ENCODE results near the gene THRB. TPM values are rescaled to one million over a fixed set of nuclear protein-coding genes. Genes with fewer than 3 reads are reported as not detected.

Gene THRB
- total RNA-seq, 6 donors from 2014 or later: 5.5 to 15.2 (median 12.0) TPM

DNA sequence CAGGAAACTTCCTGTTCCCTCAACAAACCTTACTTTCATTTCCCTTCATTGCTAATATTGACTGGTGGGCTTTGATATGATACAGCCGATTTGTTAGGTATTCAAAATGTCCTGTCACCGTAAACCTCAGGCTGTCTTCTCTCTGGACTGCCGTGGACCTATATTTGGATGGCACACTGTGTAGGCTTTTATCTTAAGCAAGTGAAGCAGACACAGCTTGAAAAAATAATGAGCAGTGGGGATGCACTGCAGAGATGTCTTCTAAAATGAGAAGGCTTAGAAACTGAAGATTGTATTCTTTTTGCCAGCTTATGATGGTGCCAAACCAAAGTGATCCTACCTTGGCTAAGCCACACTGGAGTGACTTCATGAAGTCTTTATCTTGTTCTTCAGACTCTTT lies 283.3 kb downstream of the THRB start:
- H3K9me3 ChIP-seq: no peaks in the 10 kb centered on the region
- DNase-seq (no peak), ATAC-seq (ENCODE audit: low FRiP score in 2 of 2) (no peak)
- no peak for TF ChIP-seq POLR2AphosphoS5 (IDR thresholded peaks at IDR 0.05)
- TF ChIP-seq, protein P1, sequence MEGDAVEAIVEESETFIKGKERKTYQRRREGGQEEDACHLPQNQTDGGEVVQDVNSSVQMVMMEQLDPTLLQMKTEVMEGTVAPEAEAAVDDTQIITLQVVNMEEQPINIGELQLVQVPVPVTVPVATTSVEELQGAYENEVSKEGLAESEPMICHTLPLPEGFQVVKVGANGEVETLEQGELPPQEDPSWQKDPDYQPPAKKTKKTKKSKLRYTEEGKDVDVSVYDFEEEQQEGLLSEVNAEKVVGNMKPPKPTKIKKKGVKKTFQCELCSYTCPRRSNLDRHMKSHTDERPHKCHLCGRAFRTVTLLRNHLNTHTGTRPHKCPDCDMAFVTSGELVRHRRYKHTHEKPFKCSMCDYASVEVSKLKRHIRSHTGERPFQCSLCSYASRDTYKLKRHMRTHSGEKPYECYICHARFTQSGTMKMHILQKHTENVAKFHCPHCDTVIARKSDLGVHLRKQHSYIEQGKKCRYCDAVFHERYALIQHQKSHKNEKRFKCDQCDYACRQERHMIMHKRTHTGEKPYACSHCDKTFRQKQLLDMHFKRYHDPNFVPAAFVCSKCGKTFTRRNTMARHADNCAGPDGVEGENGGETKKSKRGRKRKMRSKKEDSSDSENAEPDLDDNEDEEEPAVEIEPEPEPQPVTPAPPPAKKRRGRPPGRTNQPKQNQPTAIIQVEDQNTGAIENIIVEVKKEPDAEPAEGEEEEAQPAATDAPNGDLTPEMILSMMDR (IDR thresholded peaks at IDR 0.05): no peak
- WGBS, 2 donors: 84 to 86% methylated on average over 3 of the region's 3 CpGs
- H3K27ac ChIP-seq: no peak overlapping the region
- no peaks in the 10 kb centered on the region for H3K36me3 ChIP-seq
- no peak overlapping the region for H3K4me3 ChIP-seq
- H3K27me3 ChIP-seq: no peaks in the 10 kb centered on the region
- H3K4me1 ChIP-seq: peaks cover 0 to 8% (median 0%) of the 10 kb centered on the region in 4 donors

DNA sequence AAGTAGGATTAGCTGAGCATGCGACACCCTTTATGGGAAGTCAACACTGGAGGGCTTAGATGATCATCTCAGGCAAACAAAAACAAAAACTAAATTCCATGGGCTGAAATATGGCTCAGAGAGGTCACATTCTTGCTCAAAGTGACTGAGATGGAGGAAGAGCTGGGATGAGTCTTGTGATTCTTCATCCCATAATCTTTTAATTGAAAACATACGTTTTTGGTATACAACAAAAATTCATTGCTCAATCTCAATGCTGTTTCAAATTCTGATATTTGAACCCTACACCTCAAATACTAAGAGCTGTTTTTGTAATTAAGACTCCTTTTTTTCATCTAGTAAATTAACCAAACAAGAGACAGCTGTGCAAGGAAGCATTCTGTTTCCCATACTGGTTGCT lies 292.6 kb downstream of the THRB start:
- H3K36me3 ChIP-seq: no peaks in the 10 kb centered on the region
- no peaks in the 10 kb centered on the region for H3K9me3 ChIP-seq
- H3K27ac ChIP-seq: no peak overlapping the region
- no peak for TF ChIP-seq POLR2AphosphoS5 (IDR thresholded peaks at IDR 0.05)
- TF ChIP-seq, protein P1 (IDR thresholded peaks at IDR 0.05): no peak
- TF ChIP-seq POLR2A (IDR thresholded peaks at IDR 0.05): no peak
- no peak for TF ChIP-seq EP300 (IDR thresholded peaks at IDR 0.05)
- H3K4me1 ChIP-seq: no peaks in the 10 kb centered on the region
- WGBS, 2 donors: 88 to 91% methylated on average over 2 of the region's 2 CpGs
- no peaks in the 10 kb centered on the region for H3K27me3 ChIP-seq
- DNase-seq: no peak
- ATAC-seq (ENCODE audit: low FRiP score in 2 of 2): no peak
- H3K4me3 ChIP-seq: no peak overlapping the region

DNA sequence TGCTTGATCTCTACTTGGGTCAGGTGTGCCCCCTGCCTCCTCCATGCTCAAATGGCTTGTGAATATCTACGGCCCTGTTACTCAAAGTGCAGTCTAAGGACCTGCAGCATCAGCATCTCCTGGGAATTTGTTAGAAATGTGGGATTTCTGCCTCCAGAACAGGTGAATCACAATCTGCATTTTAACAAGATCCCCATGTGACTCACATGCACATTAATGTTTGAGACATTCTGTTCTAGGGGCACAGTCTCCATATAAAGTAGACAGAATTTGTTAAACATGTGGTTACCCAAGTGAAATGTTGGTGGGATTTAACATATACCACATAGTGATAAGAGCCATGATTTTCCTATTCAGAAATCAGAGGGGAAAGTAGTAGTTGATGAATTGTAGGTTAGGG lies 293.3 kb downstream of the THRB start:
- Histone ChIP-seq H3K9me3 (no peaks in the 10 kb centered on the region), H3K27me3 (no peaks in the 10 kb centered on the region), H3K4me3 (no peak overlapping the region), H3K4me1 (no peaks in the 10 kb centered on the region), H3K27ac (no peak overlapping the region), H3K36me3 (no peaks in the 10 kb centered on the region)
- no peak for ATAC-seq (ENCODE audit: low FRiP score in 2 of 2)
- DNase-seq: no peak
- 83% methylated on average over 1 of the region's 1 CpG; no CpG with 5 or more reads in 1 of the 2 donors for WGBS, 2 donors
- TF ChIP-seq POLR2A (IDR thresholded peaks at IDR 0.05): no peak

DNA sequence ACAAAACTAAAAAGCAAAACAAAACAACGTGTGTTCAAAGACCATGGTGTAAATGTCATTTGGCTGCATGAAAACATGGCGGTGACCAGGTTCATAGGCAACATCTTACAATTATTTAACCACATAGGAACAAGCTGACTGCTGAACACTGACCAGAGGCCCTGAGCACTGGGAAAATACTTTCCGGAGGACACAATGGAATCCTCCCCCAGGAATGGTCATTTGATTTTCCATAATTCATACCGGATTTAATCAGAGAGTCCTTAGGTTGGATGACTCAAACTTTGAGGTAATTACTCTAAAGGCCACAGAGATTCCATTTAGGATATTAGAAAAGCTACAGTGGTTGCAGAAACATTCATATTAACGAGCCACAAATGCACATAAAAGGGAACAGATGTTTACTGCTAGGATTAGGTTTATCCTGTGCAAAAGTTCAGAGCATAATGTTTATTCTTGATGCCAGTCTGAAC lies 294.8 kb downstream of the THRB start:
- WGBS, 2 donors: 74 to 87% methylated on average over 5 of the region's 5 CpGs
- TF ChIP-seq, protein P1 (IDR thresholded peaks at IDR 0.05): no peak
- TF ChIP-seq POLR2AphosphoS5 (IDR thresholded peaks at IDR 0.05): no peak
- no peak for TF ChIP-seq POLR2A (IDR thresholded peaks at IDR 0.05)
- no peak for TF ChIP-seq EP300 (IDR thresholded peaks at IDR 0.05)

DNA sequence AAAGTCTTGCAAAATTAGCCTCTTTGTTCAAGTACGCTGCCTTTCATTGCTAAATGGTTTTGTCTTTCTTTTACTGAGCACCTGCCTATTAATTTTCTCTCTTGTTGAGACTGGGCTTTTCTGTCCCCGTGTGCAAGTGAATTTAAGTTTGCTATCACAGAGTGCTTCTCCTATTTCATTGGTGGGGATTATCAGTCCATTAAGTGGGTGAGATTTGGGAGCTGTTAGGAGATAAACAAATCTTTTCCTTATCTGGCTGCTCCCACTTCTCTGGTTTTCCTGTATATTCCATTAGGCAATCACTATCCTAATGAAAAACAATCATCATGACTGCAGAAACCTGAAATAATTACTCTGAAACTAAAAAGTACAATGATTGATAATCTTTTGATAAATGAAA lies 295.4 kb downstream of the THRB start:
- TF ChIP-seq EP300 (IDR thresholded peaks at IDR 0.05) (no peak), POLR2AphosphoS5 (IDR thresholded peaks at IDR 0.05) (no peak), POLR2A (IDR thresholded peaks at IDR 0.05) (no peak)
- TF ChIP-seq, protein P1 (IDR thresholded peaks at IDR 0.05): no peak
- DNase-seq (no peak), ATAC-seq (ENCODE audit: low FRiP score in 2 of 2) (no peak)
- no peaks in the 10 kb centered on the region for H3K27me3 ChIP-seq
- no peaks in the 10 kb centered on the region for H3K36me3 ChIP-seq
- no peaks in the 10 kb centered on the region for H3K9me3 ChIP-seq
- no peaks in the 10 kb centered on the region for H3K4me1 ChIP-seq
- no peak overlapping the region for H3K4me3 ChIP-seq
- H3K27ac ChIP-seq: no peak overlapping the region
- WGBS, 2 donors: 75 to 76% methylated on average over 2 of the region's 2 CpGs

More for the DNA sequence above, 294.8 kb downstream of the THRB start:
- Histone ChIP-seq H3K9me3 (no peaks in the 10 kb centered on the region), H3K27me3 (no peaks in the 10 kb centered on the region), H3K36me3 (no peaks in the 10 kb centered on the region), H3K4me1 (no peaks in the 10 kb centered on the region), H3K27ac (no peak overlapping the region), H3K4me3 (no peak overlapping the region)
- ATAC-seq (ENCODE audit: low FRiP score in 2 of 2) (no peak), DNase-seq (no peak)

All from upper lobe of left lung (tissue), 6 donors.